ENCODE data around the gene NTMT1. TPM values are rescaled to one million over a fixed set of nuclear protein-coding genes. Genes with fewer than 3 reads are reported as not detected.
A peak's percentile ranks its signal among the peaks of the same experiment; 100 is the strongest.

NTMT1 gene
- total RNA-seq, 1 experiment from 2014 or later: 46.5 TPM

- no peak for DNase-seq (ENCODE audit: extremely low read depth, low read depth)
These were observed 46.7 kb downstream of the NTMT1 start for GRCh38 chr9:129672702-129673101.

DNA sequence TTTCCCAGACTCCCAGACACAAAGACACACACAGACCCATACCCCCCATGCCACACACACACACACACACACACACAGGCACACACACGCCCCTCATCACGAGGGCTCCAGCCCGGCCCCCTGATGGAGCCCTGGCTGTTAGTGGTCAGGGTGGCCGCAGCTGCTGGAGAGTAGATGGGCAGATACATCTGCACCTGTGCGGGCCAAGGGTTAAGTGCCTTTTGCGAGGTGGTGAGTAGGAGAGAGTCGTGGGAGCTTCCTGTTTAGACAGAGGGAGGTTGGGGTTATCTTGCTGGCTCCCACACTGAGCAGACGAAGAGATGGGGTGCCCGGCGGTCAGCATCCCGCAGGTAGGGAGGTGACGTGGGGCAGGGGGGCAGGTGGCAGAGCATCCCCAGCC lies 47.6 kb downstream of the NTMT1 start:
- no peak for DNase-seq (ENCODE audit: extremely low read depth, low read depth)

GRCh38 chr9:129674229-129674628 lies 48.3 kb downstream of the NTMT1 start:
- no peak for DNase-seq (ENCODE audit: extremely low read depth, low read depth)

GRCh38 chr9:129675620-129676019 lies 49.7 kb downstream of the NTMT1 start:
- no peak for DNase-seq (ENCODE audit: extremely low read depth, low read depth)

- no peak for DNase-seq (ENCODE audit: extremely low read depth, low read depth)
These were observed 50.3 kb downstream of the NTMT1 start for GRCh38 chr9:129676287-129676686.

- peak; percentile 47 for DNase-seq (ENCODE audit: extremely low read depth, low read depth)
These were observed 51.0 kb downstream of the NTMT1 start for GRCh38 chr9:129676975-129677374.

GRCh38 chr9:129677456-129677855 lies 51.5 kb downstream of the NTMT1 start:
- DNase-seq (ENCODE audit: extremely low read depth, low read depth): no peak

DNA sequence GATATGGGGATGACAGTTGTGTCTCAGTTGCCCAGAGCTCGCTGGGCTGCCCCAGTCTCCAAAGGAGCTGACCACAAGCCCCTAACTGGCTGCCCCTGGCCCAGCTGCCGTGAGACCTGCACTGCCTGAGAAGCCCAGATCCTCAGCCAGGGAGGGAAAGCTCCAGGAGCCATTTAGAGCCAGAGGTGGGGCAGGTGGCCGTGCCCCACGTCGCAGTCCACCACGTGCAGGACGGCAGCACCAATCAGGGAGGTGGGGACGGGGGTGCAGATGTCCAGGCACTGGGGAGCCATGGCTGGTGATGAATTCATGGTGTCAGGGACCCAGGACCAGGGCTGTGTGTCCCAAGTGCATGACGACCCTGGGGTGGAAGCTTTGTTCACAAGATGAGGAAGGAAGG lies 52.9 kb downstream of the NTMT1 start:
- DNase-seq (ENCODE audit: extremely low read depth, low read depth): no peak

- DNase-seq (ENCODE audit: extremely low read depth, low read depth): no peak
These were observed 53.6 kb downstream of the NTMT1 start for GRCh38 chr9:129679537-129679936.

GRCh38 chr9:129681924-129682323 lies 56.0 kb downstream of the NTMT1 start:
- DNase-seq (ENCODE audit: extremely low read depth, low read depth): no peak

DNA sequence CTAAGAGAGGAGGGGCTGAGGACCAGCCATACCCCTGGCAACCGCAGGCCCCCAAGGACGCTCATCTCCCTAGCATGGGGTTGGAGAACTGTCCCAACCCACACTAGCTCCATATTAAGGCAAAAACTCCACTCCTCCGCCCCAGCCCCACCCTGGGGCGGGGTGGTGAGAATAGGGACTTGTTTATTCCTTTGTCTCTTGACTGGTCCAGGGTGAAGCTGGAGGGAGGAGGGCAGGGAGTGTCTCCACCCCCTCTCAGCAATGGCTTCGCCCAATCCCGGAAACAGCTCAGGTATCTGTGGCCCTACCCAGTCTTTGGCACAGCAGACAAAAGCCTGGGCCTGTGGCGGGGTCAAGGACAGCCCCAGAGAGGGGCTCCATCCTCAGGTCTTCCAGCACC lies 56.4 kb downstream of the NTMT1 start:
- no peak for DNase-seq (ENCODE audit: extremely low read depth, low read depth)

DNA sequence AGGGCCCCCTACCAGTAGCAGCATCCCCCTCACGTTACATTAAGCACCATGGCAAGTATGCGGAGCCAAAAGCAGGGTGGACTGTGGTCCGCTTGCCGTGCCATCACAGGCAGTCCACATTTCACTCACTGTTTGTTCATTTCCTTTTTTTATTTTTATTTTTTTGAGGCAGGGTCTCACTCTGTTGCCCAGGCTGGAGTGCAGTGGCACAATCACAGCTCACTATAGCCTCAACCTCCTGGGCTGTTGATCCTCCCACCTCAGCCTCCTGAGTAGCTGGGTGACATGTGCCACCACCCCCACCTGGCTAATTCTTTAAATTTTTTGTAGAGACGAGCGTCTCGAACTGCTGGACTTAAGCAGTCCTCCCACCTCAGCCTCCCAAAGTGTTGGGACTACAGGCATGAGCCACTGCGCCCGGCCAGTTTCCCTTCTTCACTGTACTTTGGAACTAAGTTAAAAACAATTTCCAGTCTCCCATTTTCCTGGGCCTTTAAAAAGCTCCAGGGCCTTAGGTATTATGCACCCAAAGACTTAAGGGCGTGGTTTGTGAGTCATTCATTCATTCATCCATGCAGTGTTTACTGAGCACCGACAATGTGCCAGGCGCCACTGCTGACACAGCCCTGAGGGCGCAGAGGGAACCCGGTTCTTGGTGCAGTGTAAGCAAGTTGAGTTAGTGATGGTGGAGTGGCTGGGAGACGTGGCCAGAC lies 59.4 kb downstream of the NTMT1 start:
- peak; percentile 72 for DNase-seq (ENCODE audit: extremely low read depth, low read depth)

Other genes starting within 250 kb of the NTMT1 start
- 0.20 TPM in 1 of 2 replicates, not detected in the other for gene C9orf50, start 5.1 kb upstream of the NTMT1 start, total RNA-seq (2014; rRNA removed; shearing (Covaris generic))
- 16.3 and 18.7 TPM in 2 replicates for gene ASB6, start 16.0 kb downstream of the NTMT1 start, total RNA-seq (2014; rRNA removed; shearing (Covaris generic))
- gene PRRX2, start 39.5 kb downstream of the NTMT1 start, total RNA-seq (2014; rRNA removed; shearing (Covaris generic)): 5.1 and 9.1 TPM in 2 replicates
- 25.9 and 27.4 TPM in 2 replicates for gene PTGES, start 126.9 kb downstream of the NTMT1 start, total RNA-seq (2014; rRNA removed; shearing (Covaris generic))
- gene TOR1B, start 177.0 kb downstream of the NTMT1 start, total RNA-seq (2014; rRNA removed; shearing (Covaris generic)): 36.0 and 37.8 TPM in 2 replicates
- gene TOR1A, start 198.0 kb downstream of the NTMT1 start, total RNA-seq (2014; rRNA removed; shearing (Covaris generic)): 42.6 and 47.6 TPM in 2 replicates
- 53.7 and 55.6 TPM in 2 replicates for gene C9orf78, start 209.1 kb downstream of the NTMT1 start, total RNA-seq (2014; rRNA removed; shearing (Covaris generic))
- gene USP20, start 209.3 kb downstream of the NTMT1 start, total RNA-seq (2014; rRNA removed; shearing (Covaris generic)): 7.2 and 8.0 TPM in 2 replicates

Measured in NCI-H460 (cell line).